CD4-positive, CD25-positive, alpha-beta regulatory T cell (primary cell): ENCODE data around the gene RCE1. TPM values are rescaled to one million over a fixed set of nuclear protein-coding genes. Genes with fewer than 3 reads are reported as not detected.
A peak's percentile ranks its signal among the peaks of the same experiment; 100 is the strongest.

Source experiments
- ATAC-seq, 2 donors: fragments of 150-1000 bp; cut with Tn5 transposase; one replicate each; pipeline ENCODE4 v1.10.0; 2021; ENCODE audit warnings: low read depth in 2 of 2, moderate number of reproducible peaks in 2 of 2, moderate library complexity in 1 of 2
- DNase-seq, 3 donors: peaks; one replicate each; pipeline versions ENCODE4 v3.0.0 to v3.0.0-alpha.2; 2012 to 2022; ENCODE audit warnings: mixed read lengths in 1 of 3
- H3K27ac ChIP-seq: one replicate; pipeline ENCODE4 v1.7.0; 2013; ENCODE audit warnings: mild to moderate bottlenecking, low read length; ENCODE audit not compliant: insufficient read depth, poor library complexity, severe bottlenecking
- H3K27me3 ChIP-seq: one replicate; pipeline ENCODE4 v1.7.0; 2013; ENCODE audit warnings: low read length; ENCODE audit not compliant: control insufficient read depth, insufficient read depth
- H3K36me3 ChIP-seq: one replicate; pipeline ENCODE4 v1.7.0; 2013; ENCODE audit warnings: mild to moderate bottlenecking, low read length, moderate library complexity; ENCODE audit not compliant: control insufficient read depth, insufficient read depth
- H3K4me1 ChIP-seq: 2 replicates; pipeline ENCODE4 v1.7.0; 2013; ENCODE audit warnings: mild to moderate bottlenecking, low read length; ENCODE audit not compliant: insufficient read depth, control insufficient read depth, poor library complexity, severe bottlenecking
- H3K4me3 ChIP-seq: one replicate; pipeline ENCODE4 v1.7.0; 2013; ENCODE audit warnings: low read depth, mild to moderate bottlenecking, low read length, moderate library complexity
- H3K9me3 ChIP-seq, 2 experiments: 1 replicate in 1 of 2; 2 replicates in 1 of 2; pipeline ENCODE4 v1.7.0; 2013; ENCODE audit warnings: low read length in 2 of 2, mild to moderate bottlenecking in 1 of 2, moderate library complexity in 1 of 2; ENCODE audit not compliant: control insufficient read depth in 2 of 2
- H3K27ac Mint-ChIP-seq, 3 donors: one replicate each; pipeline ENCODE4 v1.8.0; 2020 to 2022; ENCODE audit warnings: mild to moderate bottlenecking in 3 of 3, mixed read lengths in 3 of 3, moderate library complexity in 2 of 3
- H3K27me3 Mint-ChIP-seq: one replicate; pipeline ENCODE4 v1.8.0; 2022; ENCODE audit warnings: mild to moderate bottlenecking, mixed read lengths
- H3K36me3 Mint-ChIP-seq: one replicate; pipeline ENCODE4 v1.8.0; 2020; ENCODE audit warnings: mixed read lengths
- H3K4me1 Mint-ChIP-seq, 4 donors: one replicate each; pipeline ENCODE4 v1.8.0; 2020 to 2022; ENCODE audit warnings: mixed read lengths in 4 of 4, mild to moderate bottlenecking in 1 of 4
- H3K4me3 Mint-ChIP-seq, 4 donors: one replicate each; pipeline ENCODE4 v1.8.0; 2020 to 2022; ENCODE audit warnings: mild to moderate bottlenecking in 4 of 4, mixed read lengths in 4 of 4, moderate library complexity in 3 of 4
- H3K9me3 Mint-ChIP-seq, 7 donors: one replicate each; pipeline ENCODE4 v1.8.0; 2020 to 2022; ENCODE audit warnings: mixed read lengths in 7 of 7, mild to moderate bottlenecking in 3 of 7, moderate library complexity in 2 of 7
- polyA plus RNA-seq, 4 donors: library from polyadenylated mRNA; unstranded; fragments of 300-500 nt; fragmentation: Illumina TruSeq; gene quantifications; one replicate each; pipeline ENCODE4 v1.2.3, GENCODE V29; 2021
- total RNA-seq: library from RNA; stranded (reverse); gene quantifications from one replicate; pipeline ENCODE4 v1.2.3, GENCODE V29; 2022

RCE1 gene
- total and polyA plus RNA-seq, 5 donors from 2014 or later, result 20.6 to 45.6 (median 22.2) TPM

DNA sequence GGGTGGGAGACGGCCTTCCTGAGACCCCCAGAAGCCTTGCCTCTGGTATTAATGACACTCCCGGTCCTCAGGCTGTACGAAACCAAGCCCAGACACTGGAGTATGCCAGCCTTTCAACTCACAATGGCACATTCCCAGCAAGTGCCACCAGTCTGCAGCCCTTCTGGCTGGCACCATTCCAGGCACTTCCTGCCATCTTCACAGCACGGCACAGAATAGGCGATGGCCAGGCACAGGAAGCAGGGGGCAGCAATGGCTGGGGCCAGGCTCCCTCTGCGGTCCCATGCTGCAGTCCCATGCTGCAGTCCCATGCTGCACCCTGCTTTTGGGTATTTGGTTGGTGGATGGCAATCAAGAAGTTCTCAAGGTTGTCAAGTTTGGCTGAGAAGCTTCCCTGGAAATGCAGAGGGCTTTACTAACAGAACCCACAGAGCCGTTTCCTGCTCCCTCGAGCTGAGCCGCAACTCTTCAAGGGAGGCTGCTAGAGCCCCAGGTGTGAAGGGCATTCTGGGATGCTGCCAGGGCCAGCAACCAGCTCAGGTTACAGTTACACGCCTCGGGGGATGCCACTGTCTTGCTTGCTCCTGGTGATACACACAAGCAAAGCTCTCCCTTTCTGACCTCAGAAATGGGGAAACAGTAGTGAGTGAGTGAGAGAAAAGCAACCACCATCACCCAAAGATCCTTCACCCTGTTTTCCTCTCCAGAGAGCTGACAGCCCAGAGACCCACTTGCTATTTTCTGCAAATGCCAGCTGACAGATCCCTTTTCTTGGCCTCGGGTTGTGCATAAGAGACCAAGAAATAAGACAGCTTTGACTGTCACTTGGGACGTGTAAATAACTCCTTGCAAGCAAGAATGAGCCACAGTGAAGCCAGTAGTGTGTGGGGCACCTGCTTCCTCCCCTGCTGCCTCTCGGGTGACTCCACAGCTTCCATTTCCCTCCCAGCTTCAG, 37.5 kb downstream of the RCE1 start:
- peaks cover 0 to 14% (median 5%) of the 10 kb centered on the region in 4 donors for H3K4me1 Mint-ChIP-seq
- H3K27me3 Mint-ChIP-seq, result no peaks in the 10 kb centered on the region
- H3K4me3 Mint-ChIP-seq, result no peak overlapping the region
- H3K4me1 ChIP-seq, result peaks cover 6% of the 10 kb centered on the region
- H3K9me3 ChIP-seq, result no peaks in the 10 kb centered on the region
- no peaks in the 10 kb centered on the region for H3K36me3 Mint-ChIP-seq
- H3K27me3 ChIP-seq, result no peaks in the 10 kb centered on the region
- no peak overlapping the region for H3K27ac ChIP-seq
- peak overlapping the region in 2 of 3 donors; percentile 32 to 55 for H3K27ac Mint-ChIP-seq
- H3K36me3 ChIP-seq, result no peaks in the 10 kb centered on the region
- no peaks in the 10 kb centered on the region for H3K9me3 Mint-ChIP-seq
- H3K4me3 ChIP-seq, result no peak overlapping the region
- ATAC-seq (no peak), DNase-seq (peak in 1 of 3 donors; percentile 21)

DNA sequence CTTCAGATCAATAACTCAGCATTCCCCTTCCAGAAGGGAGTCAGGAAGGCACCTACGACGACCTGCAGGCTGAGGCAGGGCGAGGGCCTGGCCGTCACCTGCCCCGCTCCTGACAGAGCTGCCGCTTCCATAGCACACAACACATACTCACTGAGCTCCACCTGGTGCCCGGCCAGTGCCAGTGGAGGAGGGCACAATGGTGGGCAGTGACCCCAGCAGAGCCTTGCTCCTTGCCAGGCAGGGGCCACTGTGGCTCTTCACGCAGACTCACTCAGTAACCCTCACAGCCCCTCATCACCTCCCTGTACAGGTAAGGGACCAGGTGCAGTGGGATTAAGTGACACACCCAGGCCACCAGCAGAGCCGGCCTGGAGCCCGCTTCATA, 38.2 kb downstream of the RCE1 start:
- H3K4me1 Mint-ChIP-seq, result peaks cover 0 to 14% (median 6%) of the 10 kb centered on the region in 4 donors
- no peaks in the 10 kb centered on the region for H3K36me3 Mint-ChIP-seq
- H3K9me3 Mint-ChIP-seq, result no peaks in the 10 kb centered on the region
- Histone ChIP-seq H3K4me3 (no peak overlapping the region), H3K36me3 (no peaks in the 10 kb centered on the region), H3K9me3 (no peaks in the 10 kb centered on the region), H3K27ac (no peak overlapping the region), H3K4me1 (peaks cover 6% of the 10 kb centered on the region), H3K27me3 (no peaks in the 10 kb centered on the region)
- ATAC-seq (no peak), DNase-seq (no peak)
- peak overlapping the region in 2 of 3 donors; percentile 32 to 55 for H3K27ac Mint-ChIP-seq
- no peak overlapping the region for H3K4me3 Mint-ChIP-seq
- no peaks in the 10 kb centered on the region for H3K27me3 Mint-ChIP-seq

DNA sequence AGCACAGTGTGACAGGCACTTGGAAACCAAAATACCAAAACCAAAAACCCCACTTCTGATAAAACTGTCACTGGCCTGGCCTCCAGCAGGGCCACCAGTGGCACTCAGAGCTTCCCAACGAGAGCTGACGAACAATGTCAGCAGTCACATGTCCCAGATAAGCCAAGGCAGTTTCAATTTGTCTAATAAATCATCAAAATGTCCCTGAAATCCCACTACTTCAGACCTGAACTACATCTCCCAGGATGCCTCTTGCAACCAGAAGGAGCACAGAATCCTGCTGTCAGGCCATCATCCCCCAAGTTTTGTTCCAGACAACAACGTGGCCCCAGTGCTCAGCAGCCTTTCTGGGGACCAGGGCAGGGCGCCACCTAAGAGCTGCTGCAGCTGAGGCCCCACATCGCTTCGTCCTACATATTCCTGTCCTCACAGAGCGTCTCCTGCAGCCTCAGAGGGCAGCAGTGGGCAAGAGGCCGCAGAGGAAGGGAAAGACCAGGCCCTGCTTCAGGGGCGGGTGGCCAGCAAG, 38.7 kb downstream of the RCE1 start:
- Mint-ChIP-seq H3K4me1 (peaks cover 0 to 14% (median 6%) of the 10 kb centered on the region in 4 donors), H3K4me3 (peak overlapping the region in 1 of 4 donors; percentile 17), H3K27me3 (no peaks in the 10 kb centered on the region), H3K36me3 (no peaks in the 10 kb centered on the region), H3K27ac (no peak overlapping the region), H3K9me3 (no peaks in the 10 kb centered on the region)
- no peak for ATAC-seq
- no peaks in the 10 kb centered on the region for H3K36me3 ChIP-seq
- no peak overlapping the region for H3K27ac ChIP-seq
- no peaks in the 10 kb centered on the region for H3K9me3 ChIP-seq
- no peak for DNase-seq
- peaks cover 6% of the 10 kb centered on the region for H3K4me1 ChIP-seq
- no peak overlapping the region for H3K4me3 ChIP-seq
- no peaks in the 10 kb centered on the region for H3K27me3 ChIP-seq

DNA sequence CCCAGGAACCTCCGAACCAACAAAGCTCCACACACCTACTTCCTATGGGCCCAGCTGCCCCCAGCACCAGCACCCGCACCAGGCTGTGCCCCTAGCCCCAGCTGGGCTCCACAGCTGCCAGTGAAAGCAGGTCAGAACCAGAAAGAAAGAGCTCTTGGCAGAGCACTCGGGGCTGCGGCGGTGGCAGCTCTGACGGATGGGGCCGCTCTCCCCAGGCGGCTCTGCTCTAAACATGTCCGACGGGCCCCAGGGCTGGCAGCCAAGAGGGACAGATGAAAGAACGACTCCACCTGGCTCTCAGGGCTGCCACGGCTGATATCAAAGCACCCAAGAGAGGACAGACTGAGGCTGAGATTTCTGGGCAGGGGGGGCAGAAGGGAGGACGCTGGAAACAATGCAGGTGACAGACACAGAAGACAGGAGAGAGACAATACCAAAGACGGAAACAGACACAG, 39.3 kb downstream of the RCE1 start:
- no peak overlapping the region for H3K27ac Mint-ChIP-seq
- H3K4me1 Mint-ChIP-seq, result peaks cover 0 to 14% (median 6%) of the 10 kb centered on the region in 4 donors
- ATAC-seq (no peak), DNase-seq (no peak)
- no peak overlapping the region for H3K27ac ChIP-seq
- no peaks in the 10 kb centered on the region for H3K9me3 ChIP-seq
- H3K36me3 ChIP-seq, result no peaks in the 10 kb centered on the region
- H3K4me3 ChIP-seq, result no peak overlapping the region
- no peaks in the 10 kb centered on the region for H3K36me3 Mint-ChIP-seq
- H3K4me1 ChIP-seq, result peaks cover 6% of the 10 kb centered on the region
- H3K9me3 Mint-ChIP-seq, result no peaks in the 10 kb centered on the region
- no peak overlapping the region for H3K4me3 Mint-ChIP-seq
- H3K27me3 Mint-ChIP-seq, result no peaks in the 10 kb centered on the region
- H3K27me3 ChIP-seq, result no peaks in the 10 kb centered on the region

DNA sequence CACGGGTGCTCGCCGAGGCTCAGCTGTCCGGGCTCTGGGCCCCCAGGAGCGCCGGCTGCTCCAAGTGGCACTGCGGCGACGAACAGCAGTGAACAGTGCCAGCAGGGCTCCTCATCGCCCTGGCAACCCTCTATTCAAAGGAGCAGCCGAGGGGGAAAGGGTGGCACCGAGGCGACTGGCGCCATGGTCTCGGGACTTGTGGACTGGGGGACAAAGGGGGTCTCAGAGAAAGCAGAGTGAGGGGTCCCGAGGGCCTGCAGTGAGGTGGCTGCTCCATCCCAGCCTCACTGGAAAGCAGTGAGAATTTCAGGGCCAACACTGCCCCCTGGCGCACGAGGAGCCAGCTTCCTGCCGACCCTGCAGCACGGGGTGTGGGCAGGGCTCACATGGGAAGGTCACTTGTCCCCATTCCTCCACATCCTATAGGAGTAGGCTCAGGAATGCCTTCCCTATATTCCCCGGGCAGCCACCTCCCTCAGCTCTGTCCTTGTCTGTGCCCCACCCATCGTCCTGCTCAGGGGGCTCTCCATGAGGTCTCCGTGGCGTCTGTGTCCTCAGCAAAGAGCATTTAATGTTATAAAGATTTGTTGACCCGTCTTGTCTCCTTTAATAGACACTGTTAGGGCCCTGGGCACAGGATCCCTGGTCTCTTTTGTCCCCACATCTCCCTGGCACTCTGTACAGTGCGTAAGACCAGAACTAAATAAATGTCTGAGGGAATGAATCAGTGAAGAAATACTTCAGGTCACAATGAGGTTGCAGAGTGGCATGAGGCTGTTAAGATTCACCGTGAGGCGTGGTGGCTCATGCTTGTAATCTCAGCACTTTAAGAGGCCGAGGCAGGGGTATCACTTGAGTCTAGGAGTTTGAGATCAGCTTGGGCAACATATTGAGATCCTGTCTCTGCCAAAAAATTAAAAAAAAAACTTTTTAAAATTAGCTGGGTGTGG, 40.0 kb downstream of the RCE1 start:
- Histone ChIP-seq H3K36me3 (no peaks in the 10 kb centered on the region), H3K27ac (no peak overlapping the region), H3K4me1 (peaks cover 6% of the 10 kb centered on the region), H3K27me3 (no peaks in the 10 kb centered on the region), H3K4me3 (no peak overlapping the region), H3K9me3 (no peaks in the 10 kb centered on the region)
- Mint-ChIP-seq H3K27ac (peak overlapping the region in 1 of 3 donors; percentile 72), H3K9me3 (no peaks in the 10 kb centered on the region), H3K4me1 (peaks cover 0 to 14% (median 6%) of the 10 kb centered on the region in 4 donors), H3K27me3 (no peaks in the 10 kb centered on the region), H3K4me3 (no peak overlapping the region), H3K36me3 (no peaks in the 10 kb centered on the region)
- ATAC-seq, result peak in 1 of 2 donors; percentile 39
- DNase-seq, result peak; percentile 23 to 55 (median 34)

DNA sequence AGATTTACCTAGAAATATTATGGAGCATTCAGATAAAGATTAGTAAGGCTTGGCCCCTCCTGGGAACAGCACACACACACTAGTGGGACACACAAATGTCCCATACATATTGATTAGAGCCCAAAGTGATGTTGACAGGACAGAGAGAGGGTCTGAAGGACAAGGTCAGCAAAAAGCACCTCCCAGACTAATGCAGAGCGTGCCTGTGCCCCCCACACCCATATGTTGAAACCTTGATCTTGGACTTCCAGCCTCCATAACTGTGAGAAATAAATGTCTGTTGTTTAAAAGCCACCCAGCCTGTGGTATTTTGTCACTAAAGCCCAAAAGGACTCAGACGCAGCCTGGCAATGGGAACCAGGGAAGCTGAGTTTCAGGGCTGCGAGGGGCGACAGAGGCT, 41.2 kb downstream of the RCE1 start:
- H3K4me3 Mint-ChIP-seq, result no peak overlapping the region
- H3K27ac ChIP-seq, result no peak overlapping the region
- H3K27me3 Mint-ChIP-seq, result no peaks in the 10 kb centered on the region
- no peaks in the 10 kb centered on the region for H3K27me3 ChIP-seq
- H3K4me3 ChIP-seq, result no peak overlapping the region
- no peak for ATAC-seq
- H3K36me3 Mint-ChIP-seq, result no peaks in the 10 kb centered on the region
- DNase-seq, result no peak
- H3K4me1 ChIP-seq, result peaks cover 6% of the 10 kb centered on the region
- no peaks in the 10 kb centered on the region for H3K9me3 Mint-ChIP-seq
- H3K36me3 ChIP-seq, result no peaks in the 10 kb centered on the region
- H3K9me3 ChIP-seq, result no peaks in the 10 kb centered on the region
- H3K4me1 Mint-ChIP-seq, result peaks cover 0 to 14% (median 6%) of the 10 kb centered on the region in 4 donors
- H3K27ac Mint-ChIP-seq, result no peak overlapping the region

DNA sequence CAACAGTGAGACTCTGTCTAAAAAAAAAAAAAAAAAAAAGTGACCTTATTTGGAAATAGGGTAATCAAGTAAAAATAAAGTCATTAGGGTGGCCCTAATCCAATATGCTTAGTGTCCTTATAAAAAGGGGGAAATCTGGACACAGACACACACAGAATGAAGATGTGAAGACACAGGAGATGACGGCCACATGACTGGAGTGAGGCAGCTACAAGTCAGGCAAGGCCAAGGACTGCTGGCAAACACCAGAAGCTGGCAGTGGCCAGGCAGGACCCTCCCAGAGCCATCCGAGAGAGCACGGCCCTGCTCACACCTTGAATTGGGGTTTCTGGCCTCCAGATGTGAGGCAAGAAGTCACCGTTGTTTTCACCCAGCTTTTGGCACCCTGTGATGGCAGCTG, 42.2 kb downstream of the RCE1 start:
- H3K36me3 ChIP-seq, result no peaks in the 10 kb centered on the region
- H3K4me1 ChIP-seq, result peaks cover 5% of the 10 kb centered on the region
- H3K27ac ChIP-seq, result no peak overlapping the region
- Mint-ChIP-seq H3K27ac (no peak overlapping the region), H3K36me3 (no peaks in the 10 kb centered on the region), H3K9me3 (no peaks in the 10 kb centered on the region), H3K27me3 (no peaks in the 10 kb centered on the region), H3K4me1 (peaks cover 0 to 11% (median 5%) of the 10 kb centered on the region in 4 donors), H3K4me3 (no peak overlapping the region)
- H3K4me3 ChIP-seq, result no peak overlapping the region
- DNase-seq (no peak), ATAC-seq (no peak)
- no peaks in the 10 kb centered on the region for H3K9me3 ChIP-seq
- no peaks in the 10 kb centered on the region for H3K27me3 ChIP-seq
